Neural cell (in vitro differentiated cells): Measurements from ENCODE around the gene UTP14C. TPM values are rescaled to one million over a fixed set of nuclear protein-coding genes. Genes with fewer than 3 reads are reported as not detected.
A peak's percentile ranks its signal among the peaks of the same experiment; 100 is the strongest.

Experiments used
- H2AFZ ChIP-seq: fragments of 200-600, 300-800 bp; sonication (generic), shearing (Covaris generic); 2 replicates; pipeline ENCODE4 v1.6.0; 2014; ENCODE audit warnings: low read depth, mild to moderate bottlenecking, antibody characterized with exemption, low read length, moderate library complexity
- H3F3A ChIP-seq: fragments of 200-600 bp; shearing (Covaris generic); 2 replicates; pipeline ENCODE4 v1.6.1; 2016; ENCODE audit warnings: mild to moderate bottlenecking, moderate library complexity, mixed read lengths, antibody characterized with exemption, low read length; ENCODE audit not compliant: insufficient read depth, poor library complexity, severe bottlenecking
- H3K27ac ChIP-seq: fragments of 200-600, 300-800 bp; sonication (generic), shearing (Covaris generic); 2 replicates; pipeline ENCODE4 v1.5.1; 2014; ENCODE audit warnings: mild to moderate bottlenecking, low read length, moderate library complexity
- H3K27me3 ChIP-seq: fragments of 300-800, 200-600 bp; sonication (generic), shearing (Covaris generic); 2 replicates; pipeline ENCODE4 v1.6.0; 2014; ENCODE audit warnings: mild to moderate bottlenecking, low read depth, low read length, moderate library complexity; ENCODE audit not compliant: insufficient read depth
- H3K36me3 ChIP-seq: fragments of 300-800, 200-600 bp; sonication (generic), shearing (Covaris generic); 2 replicates; pipeline ENCODE4 v1.5.1; 2014; ENCODE audit warnings: mild to moderate bottlenecking, antibody characterized with exemption, low read length, moderate library complexity; ENCODE audit not compliant: insufficient read depth
- H3K4me2 ChIP-seq: fragments of 300-800, 200-600 bp; sonication (generic), shearing (Covaris generic); 2 replicates; pipeline ENCODE4 v1.6.0; 2014; ENCODE audit warnings: mild to moderate bottlenecking, low read length
- H3K4me3 ChIP-seq: fragments of 300-800, 200-600 bp; sonication (generic), shearing (Covaris generic); 2 replicates; pipeline ENCODE4 v1.5.1; 2014; ENCODE audit warnings: mild to moderate bottlenecking, low read length, moderate library complexity
- H3K79me2 ChIP-seq: fragments of 200-600 bp; shearing (Covaris generic); replicated peaks from 2 replicates; pipeline ENCODE4 v1.6.0; 2014; ENCODE audit warnings: mild to moderate bottlenecking, low read length, moderate library complexity; ENCODE audit not compliant: insufficient read depth
- H3K9ac ChIP-seq: fragments of 300-800, 200-600 bp; sonication (generic), shearing (Covaris generic); 2 replicates; pipeline ENCODE4 v1.6.1; 2016; ENCODE audit warnings: mild to moderate bottlenecking, low read length, mixed read lengths
- H3K9me2 ChIP-seq: fragments of 200-600 bp; shearing (Covaris generic); 2 replicates; pipeline ENCODE4 v1.6.1; 2016; ENCODE audit warnings: mild to moderate bottlenecking, low read length, mixed read lengths; ENCODE audit not compliant: insufficient read depth
- H3K9me3 ChIP-seq: fragments of 200-600, 300-800 bp; sonication (generic), shearing (Covaris generic); 2 replicates; pipeline ENCODE4 v1.6.1; 2016; ENCODE audit warnings: mild to moderate bottlenecking, mixed run types, low read length, moderate library complexity, mixed read lengths
- H4K20me1 ChIP-seq: fragments of 200-600 bp; shearing (Covaris generic); 2 replicates; pipeline ENCODE4 v1.6.1; 2016; ENCODE audit warnings: mild to moderate bottlenecking, mixed run types; ENCODE audit not compliant: insufficient read depth
- EP300 ChIP-seq: fragments of 450-650 bp; conservative IDR thresholded peaks from 2 replicates; pipeline ENCODE4 v1.6.1; 2014; ENCODE audit warnings: antibody characterized with exemption, mild to moderate bottlenecking, moderate library complexity; ENCODE audit not compliant: poor library complexity, severe bottlenecking
- EZH2 ChIP-seq: fragments of 200-600, 300-800 bp; shearing (Covaris generic), sonication (generic); IDR thresholded peaks from 2 replicates; pipeline ENCODE4 v1.6.1; 2014; ENCODE audit warnings: antibody characterized with exemption, low read length, borderline replicate concordance, mild to moderate bottlenecking; ENCODE audit not compliant: insufficient read depth, poor library complexity, severe bottlenecking
- MXI1 ChIP-seq: fragments of 450-650 bp; conservative IDR thresholded peaks from 2 replicates; pipeline ENCODE4 v1.6.1; 2014; ENCODE audit warnings: antibody characterized with exemption, mild to moderate bottlenecking; ENCODE audit not compliant: poor library complexity, severe bottlenecking
- POLR2AphosphoS5 ChIP-seq: IDR thresholded peaks from 2 replicates; pipeline ENCODE4 v1.6.1; 2012
- RAD21 ChIP-seq: fragments of 450-650 bp; conservative IDR thresholded peaks from 2 replicates; pipeline ENCODE4 v1.6.1; 2014; ENCODE audit warnings: antibody characterized with exemption, mild to moderate bottlenecking, moderate library complexity
- SMC3 ChIP-seq: fragments of 450-650 bp; conservative IDR thresholded peaks from 2 replicates; pipeline ENCODE4 v1.6.1; 2014; ENCODE audit warnings: antibody characterized with exemption, mild to moderate bottlenecking, moderate library complexity; ENCODE audit not compliant: poor library complexity
- TAF1 ChIP-seq: IDR thresholded peaks from 2 replicates; pipeline ENCODE4 v1.6.1; 2012; ENCODE audit warnings: low read depth
- polyA plus RNA-seq: library from polyadenylated mRNA; depleted of rRNA; stranded (reverse); fragments of >200 nt; gene quantifications from 2 replicates; pipeline ENCODE4 v1.2.3, GENCODE V29; 2014
- TF ChIP-seq, protein P1 (sequence below): fragments of 450-650 bp; IDR thresholded peaks from 2 replicates; pipeline ENCODE4 v1.5.1; 2014; ENCODE audit warnings: antibody characterized with exemption, mild to moderate bottlenecking, moderate library complexity; ENCODE audit not compliant: poor library complexity, severe bottlenecking
- TF ChIP-seq, protein P2 (sequence below): IDR thresholded peaks from 2 replicates; pipeline ENCODE4 v1.6.1; 2012; ENCODE audit warnings: borderline replicate concordance

The UTP14C gene
- polyA plus RNA-seq, 1 donor from 2014 or later = 16.3 TPM

DNA sequence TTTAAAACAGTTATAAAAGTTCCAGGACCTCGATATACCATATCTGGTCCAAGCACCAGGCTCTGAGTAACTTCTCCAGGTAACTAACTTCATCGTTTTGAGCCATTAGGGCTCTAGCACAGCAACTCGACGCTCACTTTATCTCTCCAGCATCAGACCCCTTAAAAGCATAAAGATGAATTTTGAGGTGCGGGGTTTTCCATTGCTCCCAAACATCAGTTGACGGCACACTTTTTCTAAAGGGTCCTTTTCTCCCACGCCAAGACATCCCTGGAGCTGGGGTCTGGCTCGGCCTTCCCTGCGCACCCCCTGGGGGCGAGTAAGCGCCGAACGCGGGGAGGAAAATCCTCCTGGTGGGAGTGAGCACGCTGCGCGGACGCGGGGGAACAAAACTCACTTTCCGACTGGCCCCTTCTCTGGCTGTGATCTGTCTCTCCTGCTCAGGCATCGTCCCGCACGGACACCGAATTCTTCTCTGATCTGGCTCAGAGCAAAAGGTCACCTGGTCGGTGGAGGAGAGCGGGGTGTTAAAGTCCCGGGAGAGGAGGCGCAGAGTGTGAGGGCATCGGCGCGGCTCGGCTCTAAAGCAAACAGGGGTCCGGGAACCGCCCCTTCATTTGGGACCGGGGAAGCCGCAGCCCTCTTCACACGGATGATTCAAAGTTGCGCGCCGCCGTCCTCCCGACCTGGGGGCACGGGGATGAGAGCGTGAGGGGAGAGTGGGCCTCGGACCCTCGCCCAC, 13.4 kb upstream of the UTP14C start, which contains the start of gene ATP7B:
Gene ATP7B (minus strand): TSS at position 561 of the 742 bp plus-strand sequence. CDS start 113 bp downstream, at position 448.
- no peaks in the 10 kb centered on the region for H3K9me2 ChIP-seq
- H3K27me3 ChIP-seq = no peaks in the 10 kb centered on the region
- H3K9me3 ChIP-seq = no peaks in the 10 kb centered on the region
- no peaks in the 10 kb centered on the region for H4K20me1 ChIP-seq
- peaks cover 44% of the 10 kb centered on the region for H3K79me2 ChIP-seq
- peak within 1 kb of the TSS; percentile 100 for H3K4me3 ChIP-seq
- no peaks in the 10 kb centered on the region for H3K36me3 ChIP-seq
- no peaks in the 10 kb centered on the region for H3F3A ChIP-seq
- peak within 1 kb of the TSS; percentile 88 for H2AFZ ChIP-seq
- peak within 1 kb of the TSS; percentile 62 for H3K27ac ChIP-seq
- peak within 1 kb of the TSS; percentile 81 for H3K4me2 ChIP-seq
- H3K9ac ChIP-seq = peak within 1 kb of the TSS; percentile 78
- TF ChIP-seq SMC3 (peak; percentile 30), MXI1 (peak; percentile 3)
- TF ChIP-seq, protein P1, sequence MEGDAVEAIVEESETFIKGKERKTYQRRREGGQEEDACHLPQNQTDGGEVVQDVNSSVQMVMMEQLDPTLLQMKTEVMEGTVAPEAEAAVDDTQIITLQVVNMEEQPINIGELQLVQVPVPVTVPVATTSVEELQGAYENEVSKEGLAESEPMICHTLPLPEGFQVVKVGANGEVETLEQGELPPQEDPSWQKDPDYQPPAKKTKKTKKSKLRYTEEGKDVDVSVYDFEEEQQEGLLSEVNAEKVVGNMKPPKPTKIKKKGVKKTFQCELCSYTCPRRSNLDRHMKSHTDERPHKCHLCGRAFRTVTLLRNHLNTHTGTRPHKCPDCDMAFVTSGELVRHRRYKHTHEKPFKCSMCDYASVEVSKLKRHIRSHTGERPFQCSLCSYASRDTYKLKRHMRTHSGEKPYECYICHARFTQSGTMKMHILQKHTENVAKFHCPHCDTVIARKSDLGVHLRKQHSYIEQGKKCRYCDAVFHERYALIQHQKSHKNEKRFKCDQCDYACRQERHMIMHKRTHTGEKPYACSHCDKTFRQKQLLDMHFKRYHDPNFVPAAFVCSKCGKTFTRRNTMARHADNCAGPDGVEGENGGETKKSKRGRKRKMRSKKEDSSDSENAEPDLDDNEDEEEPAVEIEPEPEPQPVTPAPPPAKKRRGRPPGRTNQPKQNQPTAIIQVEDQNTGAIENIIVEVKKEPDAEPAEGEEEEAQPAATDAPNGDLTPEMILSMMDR = no peak

DNA sequence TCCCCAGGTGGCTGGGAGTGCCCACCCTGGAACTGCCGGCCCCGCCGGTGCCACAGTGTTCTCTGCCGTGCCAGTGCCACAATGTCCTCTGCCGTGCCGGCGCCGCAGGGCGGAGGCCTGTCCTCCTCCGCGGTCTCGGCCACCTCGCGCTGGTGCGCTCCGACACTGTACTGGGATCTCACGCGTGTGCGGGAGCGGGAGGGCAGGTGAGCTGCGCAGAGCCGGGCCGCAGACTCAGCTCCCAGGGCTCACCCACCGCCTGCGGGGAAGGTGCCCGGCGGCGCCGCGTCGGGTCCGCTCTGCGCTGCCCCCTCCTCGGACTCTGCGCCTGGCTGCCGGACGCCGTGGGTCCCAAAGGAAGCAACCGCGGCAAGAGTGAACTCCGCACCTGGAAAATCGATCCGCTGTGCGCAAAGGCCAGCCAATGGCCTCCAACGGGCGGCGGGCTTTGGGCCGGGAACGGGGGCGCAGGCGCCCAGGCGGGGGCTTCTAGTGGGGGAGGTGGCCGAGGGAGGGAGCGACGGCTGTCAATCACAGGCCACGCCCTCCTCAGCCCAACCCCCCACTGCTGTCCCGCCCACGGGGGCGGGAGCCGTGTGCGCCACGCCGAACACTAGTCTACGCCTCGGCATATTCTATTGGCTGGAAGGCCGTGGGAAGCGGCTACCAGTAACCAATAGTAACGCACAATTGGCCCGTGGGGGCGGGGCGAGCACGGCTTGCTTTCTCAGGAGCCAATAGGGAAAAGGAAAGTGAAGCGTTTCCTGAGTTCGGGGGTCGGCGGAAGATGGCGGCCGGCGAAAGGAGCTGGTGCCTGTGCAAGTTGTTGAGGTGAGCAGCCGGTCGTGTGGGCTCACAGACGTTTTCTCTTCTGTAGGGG, 12.6 kb upstream of the UTP14C start, which contains the start of gene ALG11:
Gene ALG11 (plus strand): TSS at position 767 of the 880 bp plus-strand sequence. CDS start 21 bp downstream, at position 788.
- peak; percentile 50 for TF ChIP-seq RAD21
- peak; percentile 54 for TF ChIP-seq SMC3
- no peak for TF ChIP-seq EZH2
- peak; percentile 89 for TF ChIP-seq POLR2AphosphoS5
- TF ChIP-seq, protein P1 = no peak
- TF ChIP-seq TAF1 = no peak
- TF ChIP-seq, protein P2, sequence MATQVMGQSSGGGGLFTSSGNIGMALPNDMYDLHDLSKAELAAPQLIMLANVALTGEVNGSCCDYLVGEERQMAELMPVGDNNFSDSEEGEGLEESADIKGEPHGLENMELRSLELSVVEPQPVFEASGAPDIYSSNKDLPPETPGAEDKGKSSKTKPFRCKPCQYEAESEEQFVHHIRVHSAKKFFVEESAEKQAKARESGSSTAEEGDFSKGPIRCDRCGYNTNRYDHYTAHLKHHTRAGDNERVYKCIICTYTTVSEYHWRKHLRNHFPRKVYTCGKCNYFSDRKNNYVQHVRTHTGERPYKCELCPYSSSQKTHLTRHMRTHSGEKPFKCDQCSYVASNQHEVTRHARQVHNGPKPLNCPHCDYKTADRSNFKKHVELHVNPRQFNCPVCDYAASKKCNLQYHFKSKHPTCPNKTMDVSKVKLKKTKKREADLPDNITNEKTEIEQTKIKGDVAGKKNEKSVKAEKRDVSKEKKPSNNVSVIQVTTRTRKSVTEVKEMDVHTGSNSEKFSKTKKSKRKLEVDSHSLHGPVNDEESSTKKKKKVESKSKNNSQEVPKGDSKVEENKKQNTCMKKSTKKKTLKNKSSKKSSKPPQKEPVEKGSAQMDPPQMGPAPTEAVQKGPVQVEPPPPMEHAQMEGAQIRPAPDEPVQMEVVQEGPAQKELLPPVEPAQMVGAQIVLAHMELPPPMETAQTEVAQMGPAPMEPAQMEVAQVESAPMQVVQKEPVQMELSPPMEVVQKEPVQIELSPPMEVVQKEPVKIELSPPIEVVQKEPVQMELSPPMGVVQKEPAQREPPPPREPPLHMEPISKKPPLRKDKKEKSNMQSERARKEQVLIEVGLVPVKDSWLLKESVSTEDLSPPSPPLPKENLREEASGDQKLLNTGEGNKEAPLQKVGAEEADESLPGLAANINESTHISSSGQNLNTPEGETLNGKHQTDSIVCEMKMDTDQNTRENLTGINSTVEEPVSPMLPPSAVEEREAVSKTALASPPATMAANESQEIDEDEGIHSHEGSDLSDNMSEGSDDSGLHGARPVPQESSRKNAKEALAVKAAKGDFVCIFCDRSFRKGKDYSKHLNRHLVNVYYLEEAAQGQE = peak; percentile 44
- peak; percentile 65 for TF ChIP-seq EP300
- TF ChIP-seq MXI1 = peak; percentile 84
- no peaks in the 10 kb centered on the region for H3K36me3 ChIP-seq
- no peaks in the 10 kb centered on the region for H4K20me1 ChIP-seq
- no peaks in the 10 kb centered on the region for H3K9me2 ChIP-seq
- peaks cover 44% of the 10 kb centered on the region for H3K79me2 ChIP-seq
- no peaks in the 10 kb centered on the region for H3F3A ChIP-seq
- H2AFZ ChIP-seq = peak within 1 kb of the TSS; percentile 88
- H3K9me3 ChIP-seq = no peaks in the 10 kb centered on the region
- peak within 1 kb of the TSS; percentile 100 for H3K4me3 ChIP-seq
- H3K9ac ChIP-seq = peak within 1 kb of the TSS; percentile 78
- peak within 1 kb of the TSS; percentile 81 for H3K4me2 ChIP-seq
- H3K27ac ChIP-seq = peak within 1 kb of the TSS; percentile 62
- no peaks in the 10 kb centered on the region for H3K27me3 ChIP-seq
